ENCODE measurements around the gene LYRM2. TPM values are rescaled to one million over a fixed set of nuclear protein-coding genes. Genes with fewer than 3 reads are reported as not detected.

LYRM2 gene
- total and polyA plus RNA-seq, 2 of the 8 experiments (the other 6 are each of a cell fraction or from before 2014, with no cell fraction given) = 7.3 to 25.7 TPM

DNA sequence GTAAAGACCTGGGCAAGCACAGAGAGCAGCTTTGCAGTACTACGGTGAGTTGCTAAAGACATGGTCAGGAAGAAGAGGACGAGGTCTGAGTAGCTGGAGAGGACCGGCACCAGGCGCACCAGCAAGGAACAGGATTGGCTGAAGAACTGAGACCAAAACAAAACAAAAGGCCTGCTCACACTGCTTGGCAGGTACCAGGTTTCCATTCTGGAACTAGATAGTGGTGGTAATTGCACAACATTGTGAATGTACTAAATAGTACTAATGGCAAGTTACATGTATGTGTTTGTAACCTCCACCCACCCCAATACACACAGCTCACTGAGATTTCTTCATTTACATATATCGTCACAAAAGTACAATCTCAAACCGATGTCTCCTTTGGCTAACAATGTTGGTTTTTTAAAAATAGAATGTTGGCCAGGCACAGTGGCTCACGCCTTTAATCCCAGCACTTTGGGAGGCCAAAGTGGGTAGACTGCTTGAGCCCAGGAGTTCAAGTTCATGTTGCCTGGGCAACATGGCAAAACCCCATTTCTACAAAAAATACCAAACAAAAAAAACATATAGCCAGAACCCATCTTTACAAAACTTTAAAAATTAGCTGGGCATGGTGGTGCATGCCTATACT is 32.5 kb upstream of the LYRM2 start:
- Histone ChIP-seq H2BK20ac (ENCODE audit: low read length) (peak overlapping the region; percentile 0; the same call in 1 of the 2 replicates), H3K4me3 (ENCODE audit: extremely low read depth in 1 of 4, insufficient read depth in 2 of 4, low read depth in 3 of 4, low read length in 4 of 4) (no peak overlapping the region), H3K4ac (replicated peaks; ENCODE audit: insufficient read length, low read depth, low read length) (peak overlapping the region; percentile 55), H3K9ac (replicated peaks in 1 of 4; ENCODE audit: extremely low read depth in 1 of 4, low read depth in 3 of 4, low read length in 3 of 4) (no peak overlapping the region), H3K79me2 (ENCODE audit: control insufficient read depth in 1 of 2, insufficient read depth in 2 of 2, low read length in 2 of 2) (0 out of 4 replicates have a peak, but pooled peaks cover 0 to 4% of the 10 kb centered on the region in 2 experiments), H3K27me3 (replicated peaks in 1 of 4; ENCODE audit: control insufficient read depth in 3 of 4, extremely low read depth in 1 of 4, insufficient read depth in 3 of 4, low read length in 3 of 4) (no peaks in the 10 kb centered on the region), H3K23ac (ENCODE audit: insufficient read length) (no peak overlapping the region), H4K20me1 (replicated peaks in 1 of 2; ENCODE audit: control insufficient read depth in 1 of 2, insufficient read depth in 2 of 2, low read length in 2 of 2) (no peaks in the 10 kb centered on the region), H4K8ac (ENCODE audit: extremely low read depth, insufficient read depth, low read length) (no peak overlapping the region; the same call in 1 of the 2 replicates), H3K9me3 (ENCODE audit: insufficient read depth in 2 of 2, low read depth in 1 of 2, low read length in 1 of 2) (no peaks in the 10 kb centered on the region), H2AFZ (ENCODE audit: low read length) (no peak overlapping the region), H2BK5ac (ENCODE audit: low read depth, low read length) (peak overlapping the region; percentile 26), H3K4me2 (ENCODE audit: insufficient read depth in 1 of 2, low read depth in 2 of 2, low read length in 2 of 2) (no peak overlapping the region), H2BK120ac (replicated peaks; ENCODE audit: low read depth, low read length) (no peak overlapping the region), H3K56ac (replicated peaks; ENCODE audit: insufficient read length, low read depth, low read length) (no peak overlapping the region), H3K14ac (ENCODE audit: insufficient read length) (no peak overlapping the region), H4K91ac (replicated peaks; ENCODE audit: insufficient read length, low read length) (peak overlapping the region; percentile 14), H3K36me3 (ENCODE audit: control insufficient read depth in 2 of 4, insufficient read depth in 4 of 4, low read length in 3 of 4) (peaks cover 44 to 82% (median 66%) of the 10 kb centered on the region in 4 experiments), H2BK15ac (ENCODE audit: low read length) (no peak overlapping the region), H3K18ac (ENCODE audit: extremely low read depth, low read length) (no peak overlapping the region), H2BK12ac (ENCODE audit: low read depth, low read length) (peak overlapping the region; percentile 1; the same call in 1 of the 2 replicates), H3K23me2 (ENCODE audit: low read depth, low read length) (no peaks in the 10 kb centered on the region), H3K4me1 (replicated peaks in 1 of 4; ENCODE audit: control insufficient read depth in 3 of 4, insufficient read depth in 4 of 4, low read length in 3 of 4) (peaks cover 4 to 11% (median 6%) of the 10 kb centered on the region in 4 experiments; a peak in 5 of 7 replicates), H3K79me1 (ENCODE audit: low read depth, low read length) (0 out of 2 replicates have a peak, but pooled peaks cover 2% of the 10 kb centered on the region), H2AK5ac (ENCODE audit: low read depth, low read length) (0 out of 2 replicates have a peak overlapping the region, but pooled peaks have one; percentile 19), H3K27ac (ENCODE audit: low read depth, low read length) (no peak overlapping the region), H4K5ac (ENCODE audit: insufficient read length, low read depth, low read length) (no peak overlapping the region)
- TF ChIP-seq BCL11A (IDR thresholded peaks at IDR 0.05; ENCODE audit: low read depth in 2 of 2, low read length in 2 of 2) (no peak), POLR2AphosphoS5 (IDR thresholded peaks at IDR 0.05; ENCODE audit: low read depth, low read length) (no peak), ASH2L (IDR thresholded peaks at IDR 0.05; ENCODE audit: low read length) (no peak), POLR2A (IDR thresholded peaks at IDR 0.05; ENCODE audit: control extremely low read depth in 1 of 2, low read depth in 2 of 2, low read length in 2 of 2) (no peak), GABPA (IDR thresholded peaks at IDR 0.05; ENCODE audit: borderline replicate concordance, insufficient read depth, low read length) (no peak), TAF7 (optimal IDR thresholded peaks at IDR 0.05; ENCODE audit: borderline replicate concordance, low read depth, low read length) (no peak), TEAD4 (IDR thresholded peaks at IDR 0.05; ENCODE audit: low read depth, low read length) (no peak), SIRT6 (IDR thresholded peaks at IDR 0.05; ENCODE audit: low read length) (no peak), EGR1 (IDR thresholded peaks at IDR 0.05; ENCODE audit: borderline replicate concordance, low read depth, low read length) (no peak), CHD1 (IDR thresholded peaks at IDR 0.05; ENCODE audit: low read depth, low read length) (no peak), JUND (IDR thresholded peaks at IDR 0.05; ENCODE audit: low read length) (no peak)
- POLR2A ChIA-PET (ENCODE audit: partially characterized antibody) = interaction anchor here (0.6 to 1.3 kb wide), 5 partner anchors 9 to 31 kb away, joined by 3 read pairs; no protein-coding TSS in a partner anchor
- FAIRE-seq (no peak), DNase-seq (ENCODE audit: low read depth in 1 of 2, low spot score in 2 of 2) (no peak)
- 90% methylated on average over 7 of the region's 7 CpGs; no CpG with 5 or more reads in 1 of the 2 experiments for whole genome bisulfite sequencing, 2 experiments (ENCODE audit: extremely low coverage in 1 of 2, insufficient coverage in 1 of 2, insufficient read length in 1 of 2, insufficient replicate concordance in 2 of 2, low coverage in 1 of 2, low lambda C conversion rate in 2 of 2, missing lambda C conversion rate in 1 of 2)
- CTCF ChIA-PET (ENCODE audit: partially characterized antibody) = interaction anchor here (1.2 kb wide), 1 partner anchor 15 kb away, joined by 3 read pairs; no protein-coding TSS in a partner anchor
